Rectal smooth muscle tissue (tissue), 1 donor: ENCODE results near the gene LRRC63.
A peak's percentile ranks its signal among the peaks of the same experiment; 100 is the strongest.

Experiments
- H3K27ac ChIP-seq: one replicate; pipeline ENCODE4 v1.7.0; 2013; ENCODE audit warnings: low read depth, low read length, inconsistent platforms
- H3K27me3 ChIP-seq: one replicate; pipeline ENCODE4 v1.7.0; 2013; ENCODE audit warnings: low read length; ENCODE audit not compliant: control insufficient read depth, insufficient read depth
- H3K36me3 ChIP-seq: one replicate; pipeline ENCODE4 v1.7.0; 2013; ENCODE audit warnings: low read length; ENCODE audit not compliant: control insufficient read depth, insufficient read depth
- H3K4me1 ChIP-seq: one replicate; pipeline ENCODE4 v1.7.0; 2013; ENCODE audit warnings: low read length; ENCODE audit not compliant: control insufficient read depth, insufficient read depth
- H3K4me3 ChIP-seq: one replicate; pipeline ENCODE4 v1.7.0; 2013; ENCODE audit warnings: low read length
- H3K9ac ChIP-seq: one replicate; pipeline ENCODE4 v1.7.0; 2013; ENCODE audit warnings: low read length

The LRRC63 gene

DNA sequence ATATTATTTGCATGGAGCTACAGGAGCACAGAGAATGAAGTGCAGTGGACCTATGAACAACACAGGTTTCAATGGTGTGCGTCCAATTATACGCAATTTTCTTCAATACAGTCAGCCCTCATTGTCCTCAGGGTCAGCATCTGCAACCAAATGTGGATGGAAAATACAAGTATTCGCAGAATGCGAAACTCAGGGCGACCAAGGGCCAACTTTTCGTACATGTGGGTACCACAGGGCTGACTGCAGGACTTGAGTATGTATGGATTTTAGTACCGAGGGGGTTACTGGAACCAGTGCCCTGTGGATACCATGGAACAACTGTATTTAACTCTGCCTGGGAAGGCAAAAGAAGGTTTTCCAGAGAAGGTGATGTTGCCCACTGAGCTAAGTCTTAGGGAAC lies 40.0 kb upstream of the LRRC63 start:
- H3K4me1 ChIP-seq, result no peaks in the 10 kb centered on the region
- peak overlapping the region; percentile 15 for H3K4me3 ChIP-seq
- no peak overlapping the region for H3K9ac ChIP-seq
- H3K27me3 ChIP-seq, result no peaks in the 10 kb centered on the region
- no peaks in the 10 kb centered on the region for H3K36me3 ChIP-seq
- no peak overlapping the region for H3K27ac ChIP-seq

DNA sequence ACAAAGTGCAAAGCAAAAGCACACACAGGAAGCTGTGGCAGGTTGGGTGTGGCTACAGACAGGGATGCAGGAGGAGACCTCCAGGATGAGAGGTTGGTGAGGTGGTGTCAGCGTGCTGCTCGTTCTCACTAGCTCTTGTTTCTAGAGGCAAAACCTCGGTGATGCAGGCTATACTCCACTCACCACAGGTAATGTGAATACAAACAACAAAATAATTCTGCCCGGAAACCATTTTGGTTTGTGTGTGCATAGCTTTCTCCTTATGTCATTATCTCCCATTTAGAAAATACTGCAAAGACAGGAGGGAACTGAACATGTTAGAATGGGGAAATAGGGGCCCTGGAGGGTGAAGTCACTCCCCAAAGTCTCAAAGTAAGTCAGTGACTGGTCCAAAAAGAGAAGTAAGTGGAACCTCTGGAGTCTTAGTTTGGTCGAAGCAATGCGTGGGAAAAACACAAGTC lies 39.2 kb upstream of the LRRC63 start:
- no peaks in the 10 kb centered on the region for H3K4me1 ChIP-seq
- no peak overlapping the region for H3K27ac ChIP-seq
- no peak overlapping the region for H3K9ac ChIP-seq
- H3K36me3 ChIP-seq, result no peaks in the 10 kb centered on the region
- H3K4me3 ChIP-seq, result no peak overlapping the region
- no peaks in the 10 kb centered on the region for H3K27me3 ChIP-seq

DNA sequence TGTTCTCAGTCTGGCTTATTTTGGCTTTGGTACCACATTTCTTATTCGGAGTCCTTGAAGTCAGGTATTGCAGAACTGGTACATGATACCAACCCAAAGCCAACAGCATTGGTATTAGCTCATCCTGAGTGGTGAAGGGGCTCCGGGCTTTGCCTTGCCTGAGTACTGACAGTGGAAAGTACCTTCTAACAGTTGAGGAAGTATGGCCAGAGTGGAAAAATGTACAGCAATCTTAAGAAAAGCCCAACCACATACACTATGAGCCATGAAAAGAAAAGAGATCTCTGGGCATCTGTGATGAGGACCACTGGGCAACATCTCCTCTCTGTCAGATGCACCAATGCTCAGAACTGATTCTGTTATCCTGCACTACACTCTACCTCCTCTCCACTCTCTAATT lies 38.1 kb upstream of the LRRC63 start:
- H3K4me1 ChIP-seq, result no peaks in the 10 kb centered on the region
- no peak overlapping the region for H3K4me3 ChIP-seq
- no peaks in the 10 kb centered on the region for H3K36me3 ChIP-seq
- no peaks in the 10 kb centered on the region for H3K27me3 ChIP-seq
- no peak overlapping the region for H3K9ac ChIP-seq
- no peak overlapping the region for H3K27ac ChIP-seq

DNA sequence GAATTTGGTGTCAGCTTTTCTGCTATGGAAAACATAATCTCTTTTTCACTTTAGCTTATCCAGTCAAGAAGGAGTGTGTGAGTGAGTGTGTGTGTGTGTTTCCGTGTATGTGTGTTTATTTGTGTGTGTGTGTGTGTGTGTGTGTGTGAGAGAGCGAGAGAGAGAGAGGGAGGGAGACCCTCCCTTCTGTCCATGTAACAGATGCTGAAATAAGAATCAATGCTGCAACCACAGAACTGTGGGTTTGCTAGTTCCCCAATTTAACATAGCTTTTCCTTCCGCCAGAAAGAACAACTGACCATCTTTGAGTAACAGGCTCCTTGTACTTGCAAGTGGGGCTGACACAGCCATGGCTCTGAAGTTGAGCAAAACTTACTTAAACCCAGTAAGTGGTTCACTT lies 35.0 kb upstream of the LRRC63 start:
- no peak overlapping the region for H3K27ac ChIP-seq
- H3K4me1 ChIP-seq, result no peaks in the 10 kb centered on the region
- no peak overlapping the region for H3K4me3 ChIP-seq
- H3K36me3 ChIP-seq, result no peaks in the 10 kb centered on the region
- H3K9ac ChIP-seq, result no peak overlapping the region
- H3K27me3 ChIP-seq, result no peaks in the 10 kb centered on the region

DNA sequence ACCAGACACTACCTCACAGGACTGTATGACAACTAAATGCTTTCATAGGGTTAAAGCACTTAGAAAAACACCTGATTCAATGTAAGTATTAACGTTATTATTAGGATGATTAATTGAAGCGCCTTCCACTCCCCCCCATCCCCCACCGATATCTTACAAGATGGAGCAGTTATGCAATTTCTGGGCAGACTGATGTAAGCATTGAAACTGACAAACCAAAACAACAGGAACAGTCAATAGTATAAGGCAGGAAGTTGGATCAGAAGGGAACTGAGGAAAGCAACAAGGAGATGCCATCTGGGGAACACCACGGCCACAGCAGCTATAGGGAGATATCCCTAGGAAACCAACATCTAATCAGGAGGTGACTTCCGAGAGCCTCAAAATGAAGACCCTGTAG lies 33.6 kb upstream of the LRRC63 start:
- Histone ChIP-seq H3K4me3 (peak overlapping the region; percentile 32), H3K27me3 (no peaks in the 10 kb centered on the region), H3K27ac (no peak overlapping the region), H3K4me1 (no peaks in the 10 kb centered on the region), H3K36me3 (no peaks in the 10 kb centered on the region), H3K9ac (no peak overlapping the region)

DNA sequence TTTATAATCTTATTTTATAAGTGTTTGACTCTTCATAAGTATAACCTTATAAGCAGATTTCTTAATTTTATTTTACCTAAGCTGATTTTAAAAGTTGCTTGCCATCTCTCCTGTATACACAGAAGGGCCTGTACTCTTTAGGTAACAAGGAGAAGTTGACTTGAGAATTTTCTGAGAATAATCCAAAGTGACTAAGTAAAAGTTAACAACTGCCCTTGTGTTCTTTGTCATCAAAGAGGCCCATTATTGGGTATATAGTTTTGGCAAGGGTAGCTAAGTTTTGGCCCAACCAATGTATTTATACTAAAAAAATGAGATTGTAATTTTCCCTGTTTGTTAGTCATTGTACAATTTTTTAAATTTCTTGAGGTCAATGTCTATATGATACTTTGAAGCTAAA lies 32.9 kb upstream of the LRRC63 start:
- no peak overlapping the region for H3K9ac ChIP-seq
- H3K4me1 ChIP-seq, result no peaks in the 10 kb centered on the region
- H3K27ac ChIP-seq, result no peak overlapping the region
- no peaks in the 10 kb centered on the region for H3K36me3 ChIP-seq
- no peak overlapping the region for H3K4me3 ChIP-seq
- no peaks in the 10 kb centered on the region for H3K27me3 ChIP-seq

DNA sequence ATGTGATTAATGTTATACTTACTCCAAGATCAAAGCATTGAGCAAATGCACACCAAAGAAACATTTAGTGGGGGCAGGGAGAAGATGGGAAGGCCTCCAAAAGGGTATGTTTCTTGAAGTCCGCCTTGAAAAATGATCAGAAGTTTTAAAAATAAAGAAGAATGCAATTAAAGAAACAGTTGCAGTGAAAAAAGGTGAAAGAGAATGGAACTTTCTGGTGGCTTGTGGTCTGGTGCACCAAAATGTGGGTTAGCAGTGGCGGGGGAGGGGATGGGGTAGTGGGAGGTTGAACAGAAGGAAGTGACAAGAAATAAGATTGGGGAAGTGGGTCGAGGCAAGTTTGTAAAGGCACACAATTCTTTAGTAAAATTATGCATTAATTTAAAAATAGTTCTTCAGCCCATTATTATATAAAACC lies 32.2 kb upstream of the LRRC63 start:
- H3K9ac ChIP-seq, result no peak overlapping the region
- no peaks in the 10 kb centered on the region for H3K4me1 ChIP-seq
- peak overlapping the region; percentile 15 for H3K4me3 ChIP-seq

DNA sequence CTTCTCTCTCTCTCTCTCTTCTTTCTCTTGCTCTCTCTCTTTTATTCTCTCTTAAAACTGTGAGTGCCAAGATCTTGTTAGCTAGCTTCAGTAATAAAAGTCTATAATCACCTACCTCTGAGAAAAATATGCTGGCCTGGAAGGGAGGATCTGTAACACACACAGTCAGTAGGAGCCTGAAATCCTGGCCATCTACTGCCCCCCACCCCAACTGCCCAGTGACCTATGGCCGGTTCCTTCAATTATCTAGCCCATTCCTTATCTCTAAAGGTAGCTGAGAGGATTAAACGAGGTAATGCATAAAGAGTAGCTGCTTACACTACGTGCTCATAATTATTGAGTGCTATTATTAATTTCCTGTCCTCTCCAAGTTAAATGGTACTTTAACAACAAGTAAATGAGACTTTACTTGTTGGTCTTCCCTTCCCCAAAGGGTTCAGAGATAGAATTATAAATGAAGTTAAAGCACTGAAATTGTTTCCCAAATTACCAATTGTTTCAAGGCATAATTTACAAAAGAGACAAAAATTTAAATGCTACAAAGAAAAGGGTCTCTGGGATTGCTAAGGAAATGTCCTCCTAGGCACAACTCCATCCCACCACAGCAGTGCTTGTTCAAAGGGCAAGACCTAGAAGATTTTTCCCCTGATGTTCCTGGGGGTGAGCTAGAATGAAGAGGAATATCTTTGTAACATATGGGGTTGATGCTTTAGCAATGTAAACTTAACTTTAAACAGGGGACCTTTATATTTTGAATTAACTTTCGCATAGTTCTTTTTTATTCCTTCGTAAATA lies 31.6 kb upstream of the LRRC63 start:
- Histone ChIP-seq H3K36me3 (no peaks in the 10 kb centered on the region), H3K4me3 (no peak overlapping the region), H3K27me3 (no peaks in the 10 kb centered on the region), H3K9ac (no peak overlapping the region), H3K4me1 (no peaks in the 10 kb centered on the region), H3K27ac (no peak overlapping the region)

More for the DNA sequence above, 32.2 kb upstream of the LRRC63 start:
- Histone ChIP-seq H3K27me3 (no peaks in the 10 kb centered on the region), H3K27ac (no peak overlapping the region), H3K36me3 (no peaks in the 10 kb centered on the region)

DNA sequence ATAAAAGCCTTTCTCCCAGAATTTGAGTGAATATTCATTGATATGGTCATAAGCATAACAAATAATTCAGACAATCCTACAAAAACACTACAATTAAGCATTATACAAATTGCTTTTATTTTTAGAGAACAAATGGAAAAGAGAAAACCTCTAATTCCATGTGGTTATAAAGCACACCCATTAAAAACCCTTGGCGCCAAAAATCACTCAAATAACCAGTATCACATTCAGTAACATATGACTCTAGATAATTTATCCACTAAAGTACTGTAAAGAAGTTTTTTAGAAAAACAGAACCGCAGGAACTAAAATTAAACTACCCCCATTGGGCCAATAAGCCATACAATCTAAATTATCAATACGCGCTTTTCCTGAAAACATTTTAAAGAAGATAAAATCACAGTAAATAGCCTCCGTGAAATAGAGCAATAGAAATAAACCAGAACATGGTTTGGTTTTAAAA lies 30.3 kb upstream of the LRRC63 start:
- H3K27ac ChIP-seq, result no peak overlapping the region
- peak overlapping the region; percentile 60 for H3K4me3 ChIP-seq
- H3K4me1 ChIP-seq, result no peaks in the 10 kb centered on the region
- H3K9ac ChIP-seq, result no peak overlapping the region
- no peaks in the 10 kb centered on the region for H3K27me3 ChIP-seq
- H3K36me3 ChIP-seq, result no peaks in the 10 kb centered on the region

DNA sequence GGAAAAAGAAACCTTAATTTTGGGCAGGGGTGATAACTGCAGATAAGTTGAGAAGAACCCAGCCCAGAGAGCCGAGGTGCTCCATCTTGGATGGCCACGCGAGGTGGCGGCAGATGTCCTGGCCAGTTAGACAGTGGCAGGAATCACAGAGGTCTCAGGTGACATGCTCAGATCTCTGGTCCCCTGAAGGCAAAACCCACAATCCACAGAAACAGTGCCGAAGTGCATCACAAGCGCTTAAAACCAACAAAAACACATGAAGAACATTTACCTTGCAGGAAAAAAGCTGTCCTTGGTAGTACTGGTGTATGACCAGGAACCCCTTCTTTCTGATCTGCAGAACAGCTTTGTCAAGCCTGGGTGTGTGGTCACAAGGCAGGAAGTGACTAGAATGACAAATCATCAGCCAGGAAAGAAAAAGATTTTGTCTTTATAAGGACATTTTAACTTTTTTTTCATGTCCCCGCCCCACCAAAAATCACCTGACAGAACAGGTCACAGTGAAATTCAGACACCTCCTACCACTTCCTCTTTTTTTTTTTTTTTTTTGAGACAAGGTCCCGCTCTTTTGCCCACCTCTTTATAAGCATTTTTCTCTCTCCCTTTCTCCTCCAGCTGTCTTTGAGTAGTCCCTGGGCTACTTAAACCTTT lies 29.8 kb upstream of the LRRC63 start, which contains the start of gene LCP1:
Gene LCP1, minus strand, starts transcription at position 338 of the 651 bp plus-strand sequence. CDS start 22,515 bp downstream, outside the sequence.
- Histone ChIP-seq H3K9ac (no peak within 1 kb of the TSS), H3K4me3 (peak within 1 kb of the TSS; percentile 60), H3K4me1 (no peaks in the 10 kb centered on the region), H3K27me3 (no peaks in the 10 kb centered on the region), H3K36me3 (no peaks in the 10 kb centered on the region), H3K27ac (no peak within 1 kb of the TSS)

DNA sequence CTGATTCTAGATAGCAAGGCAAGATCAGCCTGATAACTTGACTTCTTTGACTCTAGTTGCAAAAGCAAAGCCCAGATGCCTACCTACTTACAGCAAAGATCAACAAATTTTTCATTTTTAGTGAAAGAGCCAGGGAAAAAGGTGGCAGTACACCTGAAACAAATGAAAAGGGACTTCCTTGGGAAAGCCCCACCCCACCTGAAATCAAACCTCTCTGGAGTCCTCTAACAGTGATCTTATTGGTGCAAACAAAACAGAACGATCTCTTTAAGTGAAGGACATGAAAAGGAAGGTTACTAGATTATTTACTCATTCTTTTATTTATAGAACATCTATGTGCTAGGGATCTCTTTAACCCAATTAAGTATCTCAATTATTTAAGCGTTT lies 29.2 kb upstream of the LRRC63 start:
- Histone ChIP-seq H3K27ac (no peak overlapping the region), H3K36me3 (no peaks in the 10 kb centered on the region), H3K27me3 (no peaks in the 10 kb centered on the region), H3K4me3 (no peak overlapping the region), H3K4me1 (no peaks in the 10 kb centered on the region), H3K9ac (no peak overlapping the region)

DNA sequence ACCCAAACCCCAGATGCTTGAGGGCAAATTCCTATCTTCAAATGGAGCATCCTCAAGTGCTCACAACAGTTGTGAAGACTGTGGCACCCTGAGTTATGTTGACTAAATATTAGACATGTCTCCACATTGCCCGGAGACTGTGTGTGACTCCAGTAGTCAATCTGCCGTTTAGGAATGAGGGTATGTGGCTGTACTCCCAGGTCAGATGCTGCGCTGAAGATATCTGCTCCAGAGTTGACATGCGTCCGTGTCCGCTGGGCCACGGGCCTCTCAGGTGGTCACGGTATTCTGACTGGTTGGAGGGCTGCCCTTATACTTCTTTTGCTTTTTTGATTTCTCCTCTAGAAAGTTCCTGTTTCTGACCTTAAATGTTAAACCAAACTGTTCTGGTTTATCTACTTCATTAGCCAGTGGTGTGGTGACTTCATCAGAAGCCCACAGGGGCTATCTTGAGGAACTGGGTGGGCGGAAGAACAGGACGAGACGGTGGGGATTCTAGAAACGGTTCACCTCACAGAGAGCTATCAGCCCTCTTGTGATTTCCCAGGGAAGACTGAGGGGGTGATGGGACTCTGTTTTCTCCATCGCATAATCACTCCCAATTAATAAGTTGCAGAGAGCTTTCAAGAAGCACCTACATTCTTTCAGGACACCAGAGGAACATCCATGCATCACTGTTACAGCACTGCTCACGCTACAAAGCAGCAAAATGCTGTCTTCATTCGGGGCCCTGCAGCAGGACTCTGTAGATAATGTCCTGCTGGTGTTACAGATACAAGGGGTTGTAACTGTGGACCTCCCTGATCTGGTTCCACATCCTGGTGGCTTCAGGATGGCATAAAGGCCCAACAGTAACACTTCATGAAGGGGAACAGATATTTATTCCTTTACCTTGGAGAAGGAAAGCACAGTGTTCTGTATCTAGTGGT lies 28.4 kb upstream of the LRRC63 start:
- Histone ChIP-seq H3K36me3 (no peaks in the 10 kb centered on the region), H3K27ac (no peak overlapping the region), H3K27me3 (no peaks in the 10 kb centered on the region), H3K4me1 (no peaks in the 10 kb centered on the region), H3K9ac (no peak overlapping the region), H3K4me3 (no peak overlapping the region)
